KMS-11 (cell line): ENCODE measurements around the gene ITFG1.

ENCODE experiments used
- H2AFZ ChIP-seq: fragments of 200-600 bp; sonication (generic); 2 replicates; pipeline ENCODE4 v1.6.1; 2016; ENCODE audit warnings: antibody characterized with exemption, mixed run types, low read depth
- H3K27ac ChIP-seq: fragments of 200-600 bp; sonication (generic); 2 replicates; pipeline ENCODE4 v1.6.1; 2016; ENCODE audit warnings: mild to moderate bottlenecking, mixed run types
- H3K27me3 ChIP-seq: fragments of 200-600 bp; sonication (generic); 2 replicates; pipeline ENCODE4 v1.6.1; 2017; ENCODE audit warnings: mild to moderate bottlenecking, low read depth, mixed run types, moderate library complexity; ENCODE audit not compliant: insufficient read depth
- H3K36me3 ChIP-seq: fragments of 200-600 bp; sonication (generic); 2 replicates; pipeline ENCODE4 v1.6.1; 2017; ENCODE audit warnings: mild to moderate bottlenecking, mixed run types; ENCODE audit not compliant: insufficient read depth
- H3K4me1 ChIP-seq: fragments of 200-600 bp; sonication (generic); 2 replicates; pipeline ENCODE4 v1.6.1; 2016; ENCODE audit warnings: mild to moderate bottlenecking, low read depth, mixed run types; ENCODE audit not compliant: poor library complexity, severe bottlenecking
- H3K4me2 ChIP-seq: fragments of 200-600 bp; sonication (generic); 2 replicates; pipeline ENCODE4 v1.7.0; 2016; ENCODE audit warnings: mild to moderate bottlenecking, mixed run types
- H3K4me3 ChIP-seq: fragments of 200-600 bp; sonication (generic); IDR thresholded peaks from 2 replicates; pipeline ENCODE4 v1.6.1; 2017; ENCODE audit warnings: low read depth, low read length, mixed read lengths; ENCODE audit not compliant: insufficient read depth
- H3K79me2 ChIP-seq: fragments of 200-600 bp; sonication (generic); 2 replicates; pipeline ENCODE4 v1.6.1; 2016; ENCODE audit warnings: low read depth, mixed run types; ENCODE audit not compliant: insufficient read depth
- H3K9ac ChIP-seq: fragments of 200-600 bp; sonication (generic); 2 replicates; pipeline ENCODE4 v1.6.1; 2016; ENCODE audit warnings: mild to moderate bottlenecking, mixed run types
- H4K20me1 ChIP-seq: fragments of 200-600 bp; sonication (generic); 2 replicates; pipeline ENCODE4 v1.6.1; 2016; ENCODE audit warnings: mild to moderate bottlenecking, mixed run types; ENCODE audit not compliant: insufficient read depth
- CTCF ChIP-seq: fragments of 200-600 bp; sonication (generic); conservative IDR thresholded peaks from 2 replicates; pipeline ENCODE4 v1.6.1; 2017; ENCODE audit warnings: low read depth, mild to moderate bottlenecking, antibody characterized with exemption, low read length, moderate library complexity, mixed read lengths

ITFG1 gene

GRCh38 chr16:47486856-47487255 is 26.0 kb upstream of the ITFG1 start:
- H2AFZ ChIP-seq, result no peak overlapping the region
- H4K20me1 ChIP-seq, result no peaks in the 10 kb centered on the region
- no peak for TF ChIP-seq CTCF
- H3K79me2 ChIP-seq, result no peaks in the 10 kb centered on the region
- no peaks in the 10 kb centered on the region for H3K27me3 ChIP-seq
- H3K36me3 ChIP-seq, result no peaks in the 10 kb centered on the region
- no peak overlapping the region for H3K9ac ChIP-seq
- H3K4me1 ChIP-seq, result peaks cover 5% of the 10 kb centered on the region
- no peak overlapping the region for H3K27ac ChIP-seq
- no peak overlapping the region for H3K4me2 ChIP-seq
- no peak overlapping the region for H3K4me3 ChIP-seq

DNA sequence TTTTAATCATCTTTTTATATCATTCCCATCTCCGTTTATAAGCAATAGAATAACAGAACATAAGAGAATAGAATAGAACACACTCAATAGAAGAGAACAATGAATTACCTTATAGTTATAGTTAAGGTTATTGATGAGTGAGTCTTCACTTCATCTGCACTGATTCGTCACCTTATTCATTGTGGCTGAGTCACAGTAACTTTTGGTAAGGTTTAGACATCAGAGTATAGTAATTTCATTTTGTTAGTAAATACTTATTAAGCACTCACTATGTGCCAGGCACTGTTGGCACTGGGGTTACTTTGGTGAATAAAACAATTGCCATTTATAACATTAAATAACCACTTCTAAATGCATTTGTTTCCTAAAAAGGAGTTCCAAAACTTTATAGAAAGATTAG is 22.8 kb upstream of the ITFG1 start:
- H3K27me3 ChIP-seq, result no peaks in the 10 kb centered on the region
- peaks cover 11% of the 10 kb centered on the region for H3K4me1 ChIP-seq
- H2AFZ ChIP-seq, result no peak overlapping the region
- H3K9ac ChIP-seq, result no peak overlapping the region
- no peaks in the 10 kb centered on the region for H4K20me1 ChIP-seq
- H3K4me2 ChIP-seq, result no peak overlapping the region
- H3K4me3 ChIP-seq, result no peak overlapping the region
- no peaks in the 10 kb centered on the region for H3K36me3 ChIP-seq
- H3K27ac ChIP-seq, result no peak overlapping the region
- H3K79me2 ChIP-seq, result no peaks in the 10 kb centered on the region
- TF ChIP-seq CTCF, result no peak

DNA sequence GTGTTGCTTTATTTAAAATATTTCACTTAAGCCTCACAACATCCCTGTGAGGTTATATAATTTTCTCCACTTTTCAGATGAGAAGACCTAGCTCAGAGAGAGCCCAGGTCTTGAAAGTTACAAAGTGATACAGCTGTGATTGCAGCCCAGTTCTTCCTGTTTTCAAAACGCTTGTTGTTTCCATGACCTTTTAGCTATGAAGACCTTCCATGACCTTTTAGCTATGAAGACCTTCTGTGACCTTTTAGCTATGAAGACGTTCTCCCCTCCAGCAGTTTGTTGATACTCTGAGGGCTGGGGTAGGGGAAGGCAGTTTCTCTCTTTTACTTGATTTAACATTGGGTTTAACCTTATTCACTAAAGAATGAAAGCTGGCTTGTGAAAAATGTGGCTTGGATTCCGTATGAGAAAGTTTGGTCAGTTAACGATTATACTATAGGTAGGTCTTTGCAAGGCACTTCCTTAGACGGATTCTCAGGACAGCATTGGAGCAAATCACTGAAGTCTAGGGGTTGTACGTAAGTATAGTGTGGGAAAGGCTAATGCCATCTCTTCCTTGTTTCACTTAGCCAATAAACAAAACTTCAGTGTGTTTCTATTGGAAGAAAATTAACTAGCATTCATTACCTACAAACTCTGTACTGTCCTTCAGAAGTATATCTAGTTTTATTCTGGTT is 21.0 kb upstream of the ITFG1 start:
- TF ChIP-seq CTCF, result no peak
- Histone ChIP-seq H3K27ac (no peak overlapping the region), H3K36me3 (no peaks in the 10 kb centered on the region), H2AFZ (no peak overlapping the region), H3K4me1 (peaks cover 11% of the 10 kb centered on the region), H3K9ac (no peak overlapping the region), H4K20me1 (no peaks in the 10 kb centered on the region), H3K4me2 (no peak overlapping the region), H3K79me2 (no peaks in the 10 kb centered on the region), H3K27me3 (no peaks in the 10 kb centered on the region), H3K4me3 (no peak overlapping the region)

DNA sequence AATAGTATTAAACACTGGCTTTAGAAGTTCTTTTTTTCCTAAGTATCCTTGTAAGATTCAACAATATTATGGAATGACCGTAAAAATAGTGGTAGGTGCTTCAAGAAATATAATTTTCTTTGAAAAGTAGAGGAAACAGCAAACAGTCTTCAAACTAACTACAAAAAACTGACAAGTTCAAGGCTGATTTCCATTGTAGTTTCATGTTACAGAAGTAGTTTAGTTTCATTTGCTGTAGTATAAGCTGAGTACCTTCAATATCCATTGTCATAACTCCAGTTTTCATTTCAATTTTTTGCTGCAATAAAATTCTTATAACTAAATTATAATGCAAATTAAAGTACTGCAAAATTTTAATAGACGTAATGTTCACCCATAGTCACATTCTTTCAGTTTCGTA is 19.5 kb upstream of the ITFG1 start:
- Histone ChIP-seq H3K4me3 (no peak overlapping the region), H3K36me3 (no peaks in the 10 kb centered on the region), H3K79me2 (no peaks in the 10 kb centered on the region), H3K27ac (no peak overlapping the region), H3K4me2 (no peak overlapping the region), H2AFZ (no peak overlapping the region), H3K27me3 (no peaks in the 10 kb centered on the region), H3K9ac (no peak overlapping the region), H4K20me1 (no peaks in the 10 kb centered on the region), H3K4me1 (peaks cover 11% of the 10 kb centered on the region)
- no peak for TF ChIP-seq CTCF
